Adrenal gland (tissue), 5 donors: ENCODE results near the gene PALM2AKAP2.

Experiments
- CTCF ChIP-seq, 6 experiments: fragments of 450-650 bp in 4 of 6; fragments of 200-600 bp in 2 of 6; sonication (generic) in 1 of 6; IDR thresholded peaks; 1 replicate in 5 of 6; 2 replicates in 1 of 6; pipeline versions ENCODE4 v1.5.1 to v1.8.0; 2016 to 2021; ENCODE audit warnings: antibody characterized with exemption in 6 of 6, mild to moderate bottlenecking in 2 of 6, moderate library complexity in 1 of 6
- POLR2A ChIP-seq, 2 donors: fragments of 450-650 bp; IDR thresholded peaks; one replicate each; pipeline ENCODE4 v1.6.1; 2017; ENCODE audit warnings: antibody characterized with exemption in 2 of 2, mild to moderate bottlenecking in 2 of 2, moderate library complexity in 1 of 2
- donor health status: DM: no; HTN: no; CAD: no.

DNA sequence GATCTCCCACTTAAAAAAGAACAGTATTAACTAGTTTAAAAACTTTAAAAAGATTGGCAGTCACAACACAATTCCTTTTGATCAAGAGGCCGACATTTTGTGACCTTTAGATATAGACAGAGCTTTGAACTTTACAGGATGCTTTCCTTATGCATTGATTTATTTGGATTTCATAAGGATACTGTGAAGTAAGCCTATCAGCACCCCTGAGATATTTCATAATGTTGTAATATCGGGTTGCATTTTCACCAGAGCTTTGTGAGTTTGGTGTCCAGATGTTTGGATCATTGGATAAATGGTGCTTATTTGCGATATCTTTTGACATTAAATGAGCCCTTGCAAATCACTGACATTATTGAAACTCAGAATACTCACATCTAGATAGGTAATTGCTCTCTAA lies 7.7 kb downstream of the PALM2AKAP2 start:
- TF ChIP-seq CTCF (IDR thresholded peaks at IDR 0.05): no peak
- no peak for TF ChIP-seq POLR2A (IDR thresholded peaks at IDR 0.05)
